ENCODE measurements around the gene GMPPA.

GMPPA gene

GRCh38 chr2:219499555-219499954 is 864 bp downstream of the GMPPA start:
- DNase-seq (ENCODE audit: low read depth): no peak
- TF ChIP-seq CTCF (conservative IDR thresholded peaks at IDR 0.05; ENCODE audit: low read length): no peak
- peak overlapping the region; percentile 89 for H3K4me3 ChIP-seq (ENCODE audit: low read length)

- no peak for DNase-seq (ENCODE audit: low read depth)
- peak; percentile 34 for TF ChIP-seq CTCF (conservative IDR thresholded peaks at IDR 0.05; ENCODE audit: low read length)
- H3K4me3 ChIP-seq (ENCODE audit: low read length): peak overlapping the region; percentile 89
These were observed 1.4 kb downstream of the GMPPA start for GRCh38 chr2:219500135-219500534.

GRCh38 chr2:219501849-219502248 is 3.2 kb downstream of the GMPPA start:
- H3K4me3 ChIP-seq (ENCODE audit: low read length): no peak overlapping the region
- no peak for TF ChIP-seq CTCF (conservative IDR thresholded peaks at IDR 0.05; ENCODE audit: low read length)
- no peak for DNase-seq (ENCODE audit: low read depth)

GRCh38 chr2:219502618-219503017 is 3.9 kb downstream of the GMPPA start:
- no peak overlapping the region for H3K4me3 ChIP-seq (ENCODE audit: low read length)
- DNase-seq (ENCODE audit: low read depth): no peak
- no peak for TF ChIP-seq CTCF (conservative IDR thresholded peaks at IDR 0.05; ENCODE audit: low read length)

- TF ChIP-seq CTCF (conservative IDR thresholded peaks at IDR 0.05; ENCODE audit: low read length): no peak
- no peak overlapping the region for H3K4me3 ChIP-seq (ENCODE audit: low read length)
- no peak for DNase-seq (ENCODE audit: low read depth)
These were observed 6.9 kb downstream of the GMPPA start for GRCh38 chr2:219505585-219505984.

GRCh38 chr2:219506153-219506801 is 7.6 kb downstream of the GMPPA start:
- no peak for TF ChIP-seq CTCF (conservative IDR thresholded peaks at IDR 0.05; ENCODE audit: low read length)
- no peak overlapping the region for H3K4me3 ChIP-seq (ENCODE audit: low read length)
- no peak for DNase-seq (ENCODE audit: low read depth)

GRCh38 chr2:219506802-219507526 is 8.3 kb downstream of the GMPPA start:
- DNase-seq (ENCODE audit: low read depth): no peak
- TF ChIP-seq CTCF (conservative IDR thresholded peaks at IDR 0.05; ENCODE audit: low read length): no peak
- no peak overlapping the region for H3K4me3 ChIP-seq (ENCODE audit: low read length)
